Glutamatergic neuron (in vitro differentiated cells): Measurements from ENCODE around the gene IZUMO1. TPM values are rescaled to one million over a fixed set of nuclear protein-coding genes. Genes with fewer than 3 reads are reported as not detected.

ENCODE experiments used
- DNase-seq: peaks from one replicate; pipeline ENCODE4 v3.0.0; 2022
- H3K27ac Mint-ChIP-seq: one replicate; pipeline ENCODE4 v1.8.0; 2020; ENCODE audit warnings: mild to moderate bottlenecking, mixed read lengths, inconsistent platforms; ENCODE audit not compliant: unreplicated experiment
- H3K27me3 Mint-ChIP-seq: one replicate; pipeline ENCODE4 v1.8.0; 2020; ENCODE audit warnings: mild to moderate bottlenecking, moderate library complexity, mixed read lengths, inconsistent platforms; ENCODE audit not compliant: unreplicated experiment
- H3K36me3 Mint-ChIP-seq: one replicate; pipeline ENCODE4 v1.8.0; 2020; ENCODE audit warnings: mild to moderate bottlenecking, mixed read lengths, inconsistent platforms; ENCODE audit not compliant: unreplicated experiment
- H3K4me1 Mint-ChIP-seq: one replicate; pipeline ENCODE4 v1.8.0; 2020; ENCODE audit warnings: mild to moderate bottlenecking, low read depth, mixed read lengths, inconsistent platforms; ENCODE audit not compliant: unreplicated experiment
- H3K4me3 Mint-ChIP-seq: one replicate; pipeline ENCODE4 v1.8.0; 2020; ENCODE audit warnings: mild to moderate bottlenecking, mixed read lengths, inconsistent platforms; ENCODE audit not compliant: unreplicated experiment
- H3K9me3 Mint-ChIP-seq: one replicate; pipeline ENCODE4 v1.8.0; 2020; ENCODE audit warnings: mild to moderate bottlenecking, moderate library complexity, mixed read lengths, inconsistent platforms; ENCODE audit not compliant: unreplicated experiment
- CTCF ChIP-seq: fragments of 200-600 bp; sonication (generic); IDR thresholded peaks from one replicate; pipeline ENCODE4 v1.5.0; 2021; ENCODE audit not compliant: partially characterized antibody, unreplicated experiment
- total RNA-seq: library from RNA; stranded (reverse); fragmentation: NEBNext Ultra II Directional; extraction: Animal tissue kit (Norgen Biotek cat#: 25700); gene quantifications from one replicate; pipeline ENCODE4 v1.2.1, GENCODE V29; 2021; ENCODE audit not compliant: unreplicated experiment

IZUMO1 gene
- total RNA-seq, 1 donor from 2014 or later, result not detected

- Mint-ChIP-seq H3K4me1 (peaks cover 3% of the 10 kb centered on the region), H3K36me3 (no peaks in the 10 kb centered on the region), H3K27me3 (peaks cover 2% of the 10 kb centered on the region), H3K4me3 (peak overlapping the region; percentile 86), H3K27ac (no peak overlapping the region), H3K9me3 (peaks cover 7% of the 10 kb centered on the region)
- DNase-seq, result peak; percentile 64
- no peak for TF ChIP-seq CTCF
Measured at GRCh38 chr19:48745208-48745995, 1.3 kb downstream of the IZUMO1 start.

GRCh38 chr19:48742096-48742495 is 4.6 kb downstream of the IZUMO1 start:
- Mint-ChIP-seq H3K36me3 (no peaks in the 10 kb centered on the region), H3K27me3 (peaks cover 14% of the 10 kb centered on the region), H3K4me1 (peaks cover 13% of the 10 kb centered on the region), H3K9me3 (peaks cover 19% of the 10 kb centered on the region), H3K27ac (no peak overlapping the region), H3K4me3 (no peak overlapping the region)
- TF ChIP-seq CTCF, result no peak
- DNase-seq, result no peak

- Mint-ChIP-seq H3K4me1 (peaks cover 18% of the 10 kb centered on the region), H3K4me3 (peak overlapping the region; percentile 73), H3K36me3 (no peaks in the 10 kb centered on the region), H3K27me3 (peaks cover 19% of the 10 kb centered on the region), H3K27ac (no peak overlapping the region), H3K9me3 (peaks cover 19% of the 10 kb centered on the region)
- peak; percentile 72 for DNase-seq
- no peak for TF ChIP-seq CTCF
Measured at GRCh38 chr19:48741129-48741999, 5.3 kb downstream of the IZUMO1 start.

GRCh38 chr19:48740164-48740972 is 6.3 kb downstream of the IZUMO1 start, which contains the start of gene RASIP1:
Gene RASIP1, minus strand, starts transcription at chr19:48740610. Its CDS starts 328 bp downstream, at chr19:48740282.
- H3K9me3 Mint-ChIP-seq, result peaks cover 15% of the 10 kb centered on the region
- H3K27me3 Mint-ChIP-seq, result peaks cover 20% of the 10 kb centered on the region
- peak within 1 kb of the TSS; percentile 52 for H3K27ac Mint-ChIP-seq
- TF ChIP-seq CTCF, result no peak
- peaks cover 19% of the 10 kb centered on the region for H3K4me1 Mint-ChIP-seq
- peak within 1 kb of the TSS; percentile 81 for H3K4me3 Mint-ChIP-seq
- no peak for DNase-seq
- no peaks in the 10 kb centered on the region for H3K36me3 Mint-ChIP-seq
